HTERT RPE-1 (cell line): ENCODE measurements around the gene ZNF311.

Experiments used
- in situ Hi-C: fragments of 300-500 bp; cut with MboI; formaldehyde crosslinking; loops from 4 replicates; pipeline ENCODE4 v1.14.3; 2020; ENCODE audit warnings: low sequenced_read_pairs

The ZNF311 gene

DNA sequence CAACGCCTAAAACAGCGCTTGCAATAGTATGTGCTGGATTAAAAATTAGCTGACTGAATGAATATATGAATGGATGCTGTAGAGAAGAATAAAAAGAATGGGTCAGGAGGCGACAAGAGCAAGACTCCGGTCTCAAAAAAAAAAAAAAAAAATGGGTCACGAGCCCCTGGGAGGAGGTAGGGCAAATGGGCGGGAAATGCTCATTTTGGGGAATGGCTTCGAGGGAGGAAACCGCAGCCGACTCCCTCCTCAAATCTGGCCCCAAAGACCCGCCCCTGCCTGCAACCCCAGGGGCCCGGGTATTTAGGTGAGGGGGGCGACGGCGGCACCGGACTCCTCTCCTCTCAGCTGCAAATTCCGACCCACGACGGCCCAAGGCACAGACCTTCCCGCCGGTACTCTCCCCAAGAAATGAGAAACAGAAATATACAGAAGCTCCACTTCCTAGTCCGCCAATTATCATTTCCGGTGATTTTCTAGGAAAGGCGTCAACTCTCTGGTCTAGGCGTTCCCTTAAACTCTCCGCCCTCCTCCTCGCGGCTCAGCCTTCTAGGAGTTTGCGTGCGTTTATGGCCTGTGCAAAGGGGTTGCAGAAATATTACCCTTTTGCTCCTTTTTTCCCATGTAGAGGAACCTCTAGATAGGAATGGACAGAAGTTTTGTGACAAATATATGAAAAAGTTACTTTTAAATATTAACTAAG, at the start of gene ZNF311:
Gene ZNF311 (minus strand): TSS at position 133 of the 703 bp plus-strand sequence. CDS start 1,361 bp downstream, outside the sequence.
- in situ Hi-C loops = no loop called here

DNA sequence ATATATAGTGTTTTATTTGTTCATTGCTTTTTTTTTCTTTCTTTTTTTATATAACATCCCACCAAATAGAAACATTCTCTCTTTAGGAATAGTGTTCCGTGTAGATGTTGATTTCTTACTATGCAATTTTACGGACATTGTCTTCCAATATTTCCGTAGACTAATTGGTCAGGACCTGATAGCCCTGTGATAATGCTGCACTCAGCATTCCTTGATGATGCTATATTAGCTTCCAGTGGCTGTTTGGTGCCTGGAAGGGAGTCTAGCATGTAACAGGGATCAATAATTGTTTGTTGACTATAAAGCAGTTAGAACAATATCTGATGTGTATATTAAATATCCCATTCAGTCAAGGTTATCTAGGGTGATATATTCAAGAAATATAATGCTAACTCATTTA, 46.6 kb upstream of the ZNF311 start:
- in situ Hi-C loops = no loop called here

DNA sequence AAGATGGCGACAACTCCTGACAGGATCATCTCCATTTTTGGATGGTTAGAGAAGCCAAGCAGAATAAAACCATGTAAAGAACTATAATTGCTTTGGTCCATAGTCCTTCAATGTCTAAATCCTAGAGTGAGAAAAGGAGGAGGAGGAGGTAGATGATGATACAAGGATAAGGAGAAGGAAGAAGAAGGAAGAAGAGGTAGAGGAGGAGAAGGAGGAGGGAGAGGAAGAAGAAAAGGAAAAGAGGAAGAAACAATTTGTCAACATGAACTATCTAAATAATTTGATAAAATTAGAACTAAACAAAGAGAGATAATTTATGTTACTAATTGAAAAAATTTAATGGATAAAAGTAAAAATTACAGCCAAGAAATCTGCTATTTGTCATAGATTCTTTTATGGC, 40.0 kb upstream of the ZNF311 start, which contains the start of gene OR2W1:
Gene OR2W1 (minus strand): TSS at position 101 of the 400 bp plus-strand sequence. CDS start 0 bp downstream, at position 101.
- in situ Hi-C loops = no loop called here

DNA sequence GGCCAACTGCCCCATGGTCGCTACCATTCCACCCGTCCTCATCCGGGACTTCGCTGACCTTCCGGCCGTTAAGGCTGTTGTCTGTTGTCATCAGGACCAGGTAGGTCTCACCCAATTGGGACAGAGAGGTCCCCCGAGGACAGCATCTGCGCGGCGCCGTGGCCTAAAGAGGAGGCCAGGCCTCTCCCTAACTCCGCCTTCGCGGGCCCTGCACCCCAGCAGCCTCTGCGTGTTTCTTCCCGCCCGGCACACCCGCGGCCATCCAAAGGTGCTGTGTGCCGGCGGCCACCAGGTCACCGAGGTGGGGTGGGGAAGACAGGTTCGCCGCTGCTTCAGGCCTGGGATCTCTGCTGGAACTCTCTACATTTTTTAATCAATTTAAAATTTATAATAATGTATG, 30.8 kb upstream of the ZNF311 start:
- in situ Hi-C loops = no loop called here

GRCh38 chr6:29028821-29029220, 23.7 kb upstream of the ZNF311 start:
- in situ Hi-C loops = no loop called here

- in situ Hi-C loops = no loop called here
These were observed 20.9 kb upstream of the ZNF311 start for GRCh38 chr6:29025927-29026585.

- in situ Hi-C loops = no loop called here
These were observed 16.3 kb upstream of the ZNF311 start for GRCh38 chr6:29021434-29021833.

DNA sequence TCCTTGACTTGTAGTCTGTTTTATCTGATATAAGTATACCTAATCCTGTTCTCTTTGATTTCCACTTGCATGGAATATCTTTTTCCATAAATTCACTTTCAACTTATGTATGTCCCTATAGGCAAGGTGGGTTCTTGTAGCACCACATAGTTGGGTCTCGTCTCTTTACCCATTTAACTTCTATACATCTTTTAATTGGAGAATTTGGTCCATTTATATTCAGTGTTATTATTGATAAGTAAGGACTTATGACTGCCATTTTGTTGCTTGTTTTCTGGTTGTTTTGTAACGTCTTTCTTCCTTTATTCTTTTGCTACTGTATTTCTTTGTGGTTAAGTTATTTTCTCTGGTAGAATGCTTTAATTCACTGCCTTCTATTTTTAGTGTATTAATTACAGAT, 14.5 kb upstream of the ZNF311 start:
- in situ Hi-C loops = no loop called here

GRCh38 chr6:29017428-29017802, 12.3 kb upstream of the ZNF311 start:
- in situ Hi-C loops = no loop called here

- in situ Hi-C loops = no loop called here
These were observed 11.7 kb upstream of the ZNF311 start for GRCh38 chr6:29016559-29017427.

GRCh38 chr6:29014729-29015608, 9.9 kb upstream of the ZNF311 start:
- in situ Hi-C loops = no loop called here

- in situ Hi-C loops = no loop called here
These were observed 6.2 kb upstream of the ZNF311 start for GRCh38 chr6:29011276-29011734.

DNA sequence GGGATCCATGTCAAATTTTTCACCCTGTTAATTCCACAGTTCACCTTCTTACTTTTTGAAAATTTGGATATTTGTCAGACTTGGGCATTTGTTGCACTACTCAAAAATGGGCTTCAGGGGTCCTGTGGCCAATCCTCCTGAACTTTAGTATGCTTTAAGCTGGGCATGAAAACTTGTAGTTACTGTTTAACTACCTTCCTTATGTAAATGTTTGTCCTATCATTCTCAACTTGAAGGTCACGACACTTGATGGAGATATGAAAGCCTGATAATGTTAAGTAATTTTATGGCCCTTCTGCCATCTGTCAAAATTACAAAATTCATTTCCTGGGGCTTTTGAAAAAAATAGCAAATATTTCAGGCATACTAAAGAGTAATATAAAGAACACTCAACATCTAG, 4.2 kb upstream of the ZNF311 start:
- in situ Hi-C loops = no loop called here

GRCh38 chr6:29008089-29008488, 3.0 kb upstream of the ZNF311 start:
- in situ Hi-C loops = no loop called here

- in situ Hi-C loops = no loop called here
These were observed 8.1 kb downstream of the ZNF311 start for GRCh38 chr6:28996844-28997510.

DNA sequence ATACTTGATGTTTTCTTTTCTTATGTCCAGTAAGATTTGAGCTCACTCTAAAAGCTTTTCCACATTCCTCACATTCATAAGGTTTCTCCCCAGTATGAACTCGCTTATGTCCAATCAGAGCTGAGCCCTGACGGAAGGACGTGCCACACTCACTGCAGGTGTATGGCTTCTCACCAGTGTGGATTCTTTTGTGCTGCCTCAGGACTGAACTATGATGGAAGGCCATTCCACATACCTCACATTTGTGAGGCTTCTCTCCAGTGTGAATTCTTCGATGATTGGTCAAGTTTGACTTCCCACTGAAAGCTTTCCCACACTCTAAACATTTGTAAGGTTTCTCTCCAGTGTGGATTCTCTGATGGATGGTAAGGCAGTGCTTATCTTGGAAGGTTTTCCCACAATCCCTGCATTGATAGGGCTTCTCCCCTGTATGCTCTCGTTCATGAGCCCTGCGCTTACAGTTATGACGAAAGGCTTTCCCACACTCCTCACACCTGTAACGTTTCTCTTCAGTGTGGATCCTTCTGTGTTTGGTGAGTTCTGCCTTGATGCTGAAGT, 9.9 kb downstream of the ZNF311 start:
- in situ Hi-C loops = no loop called here

DNA sequence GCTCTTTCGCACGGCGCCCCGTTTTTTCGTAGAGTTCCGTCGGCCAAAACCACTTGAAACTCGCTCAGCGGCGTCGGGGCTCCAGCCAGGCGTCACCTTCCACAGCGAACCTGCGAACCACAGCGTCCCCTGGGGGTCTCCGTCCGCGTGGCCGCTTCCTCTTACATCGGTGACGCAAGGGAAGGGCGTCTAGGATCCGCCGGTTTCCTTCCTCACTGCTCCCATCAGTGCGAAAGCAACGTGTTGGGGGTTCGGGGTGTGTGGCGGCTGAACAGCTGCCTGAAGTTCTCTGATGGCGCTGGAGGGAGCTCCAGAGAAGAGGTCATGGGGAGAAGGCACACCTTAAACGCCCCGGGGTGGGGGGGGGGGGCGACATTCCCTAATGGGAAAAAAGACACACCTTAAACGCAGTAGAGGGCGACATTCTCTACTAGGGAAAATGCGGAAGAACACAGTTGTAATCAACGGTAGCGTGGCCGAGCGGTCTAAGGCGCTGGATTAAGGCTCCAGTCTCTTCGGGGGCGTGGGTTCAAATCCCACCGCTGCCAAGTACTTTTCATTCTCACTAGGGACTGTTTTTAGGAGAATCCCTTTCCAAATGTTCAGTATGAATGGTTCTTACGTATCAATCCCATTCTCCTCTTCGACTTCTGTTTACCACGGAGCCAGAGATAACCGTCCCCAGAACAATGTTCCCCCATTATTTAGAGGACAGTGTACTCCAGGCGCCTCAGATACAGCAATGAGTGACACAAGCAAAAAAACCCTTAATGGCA, 16.4 kb downstream of the ZNF311 start:
- in situ Hi-C loops = no loop called here

DNA sequence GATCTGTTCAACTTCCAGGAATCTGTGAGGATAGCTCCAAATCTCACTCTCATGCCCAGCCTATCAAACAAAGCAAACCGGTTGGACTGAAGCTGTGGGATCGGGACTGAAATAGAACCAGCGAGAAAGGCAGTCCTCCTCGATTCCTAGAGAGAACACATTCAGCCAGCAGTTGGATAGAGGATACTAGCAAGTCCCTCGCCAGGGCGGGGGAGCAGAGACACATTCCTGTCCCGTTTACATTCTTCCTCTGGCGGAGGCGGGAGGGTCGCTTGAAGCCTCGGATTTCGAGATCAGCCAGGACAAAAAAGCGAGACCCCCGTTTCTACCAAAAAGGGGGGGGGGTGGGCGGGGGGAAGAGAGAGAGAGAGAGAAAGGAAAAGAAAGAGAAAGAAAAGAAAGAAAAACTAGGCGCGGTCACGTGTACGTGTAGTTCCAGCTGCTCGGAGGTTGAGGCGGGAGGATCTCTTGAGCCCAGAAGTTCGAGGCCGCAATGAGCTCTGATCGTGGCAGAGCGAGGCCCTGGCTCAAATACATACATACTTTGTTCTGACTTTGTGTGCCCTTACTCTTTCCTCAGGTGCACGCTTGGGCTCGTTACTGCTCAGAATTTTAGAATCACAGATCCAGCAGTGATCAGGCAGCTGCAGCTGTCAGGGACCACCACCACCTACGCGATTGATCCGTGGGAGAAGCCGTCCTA, 19.5 kb downstream of the ZNF311 start:
- in situ Hi-C loops = no loop called here
